ENCODE results near the gene SOWAHA. TPM values are rescaled to one million over a fixed set of nuclear protein-coding genes. Genes with fewer than 3 reads are reported as not detected.

The SOWAHA gene
- polyA plus RNA-seq, 1 donor from 2014 or later = 23.4 TPM

DNA sequence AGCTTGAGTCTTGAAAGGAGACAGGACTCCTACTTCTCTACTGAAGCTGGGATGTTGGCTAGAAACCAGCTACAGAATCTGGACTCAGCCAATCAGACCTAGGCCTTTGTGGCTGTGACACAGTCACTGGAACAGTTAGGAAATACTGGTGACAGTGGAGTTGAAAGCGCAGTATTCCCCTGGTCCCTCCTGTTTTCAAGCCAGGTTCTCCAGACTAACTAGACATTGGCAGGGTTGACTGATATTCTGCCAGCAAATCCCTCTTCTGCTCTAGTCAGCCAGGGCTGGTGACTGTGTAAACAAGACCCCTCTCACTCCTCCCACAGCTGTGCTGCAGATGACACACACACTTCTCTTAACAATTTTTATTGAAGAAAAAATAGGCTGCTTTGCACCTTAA, 8.7 kb downstream of the SOWAHA start:
- H3K27ac ChIP-seq (ENCODE audit: low read length) = no peak overlapping the region
- H3K79me2 ChIP-seq (replicated peaks; ENCODE audit: insufficient read depth, low read length) = no peaks in the 10 kb centered on the region
- no peak overlapping the region for H3K4me2 ChIP-seq (ENCODE audit: low read length)
- no peaks in the 10 kb centered on the region for H4K20me1 ChIP-seq (ENCODE audit: insufficient read depth)
- no peaks in the 10 kb centered on the region for H3K9me3 ChIP-seq (ENCODE audit: low read length)
- H3K27me3 ChIP-seq (ENCODE audit: insufficient read depth, low read depth, low read length) = peaks cover 38% of the 10 kb centered on the region
- H3F3A ChIP-seq (ENCODE audit: insufficient read depth, low read length, poor library complexity, severe bottlenecking) = no peaks in the 10 kb centered on the region
- H3K4me3 ChIP-seq (ENCODE audit: low read length) = no peak overlapping the region
- H2AFZ ChIP-seq (ENCODE audit: low read depth, low read length) = no peak overlapping the region
- H3K36me3 ChIP-seq (ENCODE audit: insufficient read depth, low read length) = no peaks in the 10 kb centered on the region
- H3K9ac ChIP-seq (ENCODE audit: low read length) = no peak overlapping the region
- no peak for TF ChIP-seq EZH2 (IDR thresholded peaks at IDR 0.05; ENCODE audit: borderline replicate concordance, insufficient read depth, low read length, poor library complexity, severe bottlenecking)
- no peak for TF ChIP-seq MXI1 (conservative IDR thresholded peaks at IDR 0.05; ENCODE audit: poor library complexity, severe bottlenecking)
- no peak for TF ChIP-seq POLR2AphosphoS5 (IDR thresholded peaks at IDR 0.05)
- TF ChIP-seq SMC3 (conservative IDR thresholded peaks at IDR 0.05; ENCODE audit: poor library complexity) = no peak
- TF ChIP-seq TAF1 (IDR thresholded peaks at IDR 0.05; ENCODE audit: low read depth) = no peak
- no peak for TF ChIP-seq REST (IDR thresholded peaks at IDR 0.05; ENCODE audit: borderline replicate concordance)
- no peak for TF ChIP-seq RAD21 (conservative IDR thresholded peaks at IDR 0.05)
- TF ChIP-seq EP300 (conservative IDR thresholded peaks at IDR 0.05; ENCODE audit: poor library complexity, severe bottlenecking) = no peak
- TF ChIP-seq, protein P1, sequence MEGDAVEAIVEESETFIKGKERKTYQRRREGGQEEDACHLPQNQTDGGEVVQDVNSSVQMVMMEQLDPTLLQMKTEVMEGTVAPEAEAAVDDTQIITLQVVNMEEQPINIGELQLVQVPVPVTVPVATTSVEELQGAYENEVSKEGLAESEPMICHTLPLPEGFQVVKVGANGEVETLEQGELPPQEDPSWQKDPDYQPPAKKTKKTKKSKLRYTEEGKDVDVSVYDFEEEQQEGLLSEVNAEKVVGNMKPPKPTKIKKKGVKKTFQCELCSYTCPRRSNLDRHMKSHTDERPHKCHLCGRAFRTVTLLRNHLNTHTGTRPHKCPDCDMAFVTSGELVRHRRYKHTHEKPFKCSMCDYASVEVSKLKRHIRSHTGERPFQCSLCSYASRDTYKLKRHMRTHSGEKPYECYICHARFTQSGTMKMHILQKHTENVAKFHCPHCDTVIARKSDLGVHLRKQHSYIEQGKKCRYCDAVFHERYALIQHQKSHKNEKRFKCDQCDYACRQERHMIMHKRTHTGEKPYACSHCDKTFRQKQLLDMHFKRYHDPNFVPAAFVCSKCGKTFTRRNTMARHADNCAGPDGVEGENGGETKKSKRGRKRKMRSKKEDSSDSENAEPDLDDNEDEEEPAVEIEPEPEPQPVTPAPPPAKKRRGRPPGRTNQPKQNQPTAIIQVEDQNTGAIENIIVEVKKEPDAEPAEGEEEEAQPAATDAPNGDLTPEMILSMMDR (IDR thresholded peaks at IDR 0.05; ENCODE audit: poor library complexity, severe bottlenecking) = no peak
- no peaks in the 10 kb centered on the region for H3K9me2 ChIP-seq (ENCODE audit: insufficient read depth, low read length)

GRCh38 chr5:132822650-132823480, 9.8 kb downstream of the SOWAHA start:
- H3K4me3 ChIP-seq (ENCODE audit: low read length) = peak overlapping the region; percentile 54
- TF ChIP-seq EZH2 (IDR thresholded peaks at IDR 0.05; ENCODE audit: borderline replicate concordance, insufficient read depth, low read length, poor library complexity, severe bottlenecking) = no peak
- no peak for TF ChIP-seq TAF1 (IDR thresholded peaks at IDR 0.05; ENCODE audit: low read depth)
- no peak for TF ChIP-seq SMC3 (conservative IDR thresholded peaks at IDR 0.05; ENCODE audit: poor library complexity)
- TF ChIP-seq RAD21 (conservative IDR thresholded peaks at IDR 0.05) = peak; percentile 27
- TF ChIP-seq REST (IDR thresholded peaks at IDR 0.05; ENCODE audit: borderline replicate concordance) = no peak
- TF ChIP-seq, protein P1 (IDR thresholded peaks at IDR 0.05; ENCODE audit: poor library complexity, severe bottlenecking) = peak; percentile 52
- TF ChIP-seq MXI1 (conservative IDR thresholded peaks at IDR 0.05; ENCODE audit: poor library complexity, severe bottlenecking) = no peak
- TF ChIP-seq POLR2AphosphoS5 (IDR thresholded peaks at IDR 0.05) = peak; percentile 30
- TF ChIP-seq EP300 (conservative IDR thresholded peaks at IDR 0.05; ENCODE audit: poor library complexity, severe bottlenecking) = no peak
- H3K4me2 ChIP-seq (ENCODE audit: low read length) = no peak overlapping the region
- H3K9me2 ChIP-seq (ENCODE audit: insufficient read depth, low read length) = no peaks in the 10 kb centered on the region
- H3K79me2 ChIP-seq (replicated peaks; ENCODE audit: insufficient read depth, low read length) = no peaks in the 10 kb centered on the region
- no peaks in the 10 kb centered on the region for H3K36me3 ChIP-seq (ENCODE audit: insufficient read depth, low read length)
- peaks cover 49% of the 10 kb centered on the region for H3K27me3 ChIP-seq (ENCODE audit: insufficient read depth, low read depth, low read length)
- H2AFZ ChIP-seq (ENCODE audit: low read depth, low read length) = no peak overlapping the region
- no peak overlapping the region for H3K27ac ChIP-seq (ENCODE audit: low read length)
- H3K9me3 ChIP-seq (ENCODE audit: low read length) = no peaks in the 10 kb centered on the region
- H3F3A ChIP-seq (ENCODE audit: insufficient read depth, low read length, poor library complexity, severe bottlenecking) = no peaks in the 10 kb centered on the region
- peak overlapping the region; percentile 23 for H3K9ac ChIP-seq (ENCODE audit: low read length)
- H4K20me1 ChIP-seq (ENCODE audit: insufficient read depth) = no peaks in the 10 kb centered on the region

Measured in neural cell (in vitro differentiated cells).